Fibroblast of lung (primary cell): ENCODE data around the gene ASL. TPM values are rescaled to one million over a fixed set of nuclear protein-coding genes. Genes with fewer than 3 reads are reported as not detected.
"Not testable (repeated sequence)": the region's sequence is repeated elsewhere in the genome, so short reads cannot be mapped to it uniquely, and the experiment has no call there.

Experiments
- DNase-seq, 2 donors: peaks; one replicate each; pipeline versions ENCODE4 v3.0.0 to v3.0.0-alpha.2; 2010; ENCODE audit warnings: low read depth in 2 of 2
- H2AFZ ChIP-seq: 2 replicates; pipeline ENCODE4 v1.5.1; 2012; ENCODE audit warnings: low read length, control low read depth, inconsistent platforms
- H3K27ac ChIP-seq: 2 replicates; pipeline ENCODE4 v1.5.1; 2011; ENCODE audit warnings: low read length, control low read depth; ENCODE audit not compliant: insufficient read depth
- H3K27me3 ChIP-seq: 2 replicates; pipeline ENCODE4 v1.5.1; 2011; ENCODE audit warnings: mild to moderate bottlenecking, low read length; ENCODE audit not compliant: control insufficient read depth, insufficient read depth
- H3K36me3 ChIP-seq: 2 replicates; pipeline ENCODE4 v1.5.1; 2011; ENCODE audit warnings: low read length; ENCODE audit not compliant: control insufficient read depth, insufficient read depth
- H3K4me1 ChIP-seq: 2 replicates; pipeline ENCODE4 v1.5.1; 2011; ENCODE audit warnings: low read length; ENCODE audit not compliant: control insufficient read depth, insufficient read depth; ENCODE audit errors: extremely low read depth
- H3K4me2 ChIP-seq: 2 replicates; pipeline ENCODE4 v1.5.1; 2011; ENCODE audit warnings: low read length, control low read depth; ENCODE audit not compliant: insufficient read depth; ENCODE audit errors: extremely low read depth
- H3K4me3 ChIP-seq, 4 experiments: fragments of 200-600 bp in 1 of 4; sonication (generic) in 1 of 4; replicated peaks in 1 of 4; 2 replicates each; pipeline ENCODE4 v1.5.1; 2011 to 2016; ENCODE audit warnings: low read length in 4 of 4, low read depth in 3 of 4, mild to moderate bottlenecking in 3 of 4, control low read depth in 2 of 4, inconsistent platforms in 1 of 4, mixed read lengths in 1 of 4; ENCODE audit not compliant: insufficient read depth in 1 of 4; ENCODE audit errors: control extremely low read depth in 1 of 4
- H3K79me2 ChIP-seq: 2 replicates; pipeline ENCODE4 v1.5.1; 2012; ENCODE audit warnings: mild to moderate bottlenecking, low read length, inconsistent platforms; ENCODE audit not compliant: control insufficient read depth, insufficient read depth
- H3K9ac ChIP-seq: 2 replicates; pipeline ENCODE4 v1.5.1; 2011; ENCODE audit warnings: mild to moderate bottlenecking, low read length, control low read depth; ENCODE audit not compliant: insufficient read depth
- H3K9me3 ChIP-seq: 2 replicates; pipeline ENCODE4 v1.5.1; 2012; ENCODE audit warnings: low read depth, low read length; ENCODE audit not compliant: control insufficient read depth, insufficient read depth
- H4K20me1 ChIP-seq: 2 replicates; pipeline ENCODE4 v1.5.1; 2011; ENCODE audit warnings: low read length; ENCODE audit not compliant: control insufficient read depth, insufficient read depth; ENCODE audit errors: extremely low read depth
- CTCF ChIP-seq, 2 donors: IDR thresholded peaks in 1 of 2; conservative IDR thresholded peaks in 1 of 2; 1 replicate in 1 of 2; 2 replicates in 1 of 2; pipeline ENCODE4 v1.5.1; 2011 to 2012; ENCODE audit warnings: low read length in 2 of 2, control low read depth in 1 of 2, inconsistent platforms in 1 of 2, low read depth in 1 of 2, mild to moderate bottlenecking in 1 of 2
- EZH2 ChIP-seq: IDR thresholded peaks from 2 replicates; pipeline ENCODE4 v1.5.1; 2012; ENCODE audit warnings: low read length, control low read depth, mild to moderate bottlenecking; ENCODE audit errors: missing control alignments
- polyA plus RNA-seq, 2 donors: library from polyadenylated mRNA; depleted of rRNA in 1 of 2; stranded (reverse) in 1 of 2; unstranded in 1 of 2; fragments of >200 nt; gene quantifications; 2 replicates each; pipeline ENCODE4 v1.2.1, GENCODE V29; 2011 to 2012; ENCODE audit warnings: missing spikeins in 1 of 2
- total RNA-seq: library from RNA; depleted of rRNA; stranded (reverse); fragments of >200 nt; gene quantifications from 2 replicates; pipeline ENCODE4 v1.2.1, GENCODE V29; 2014

Gene ASL
- total and polyA plus RNA-seq, 2 donors (not counting 1 experiment from before 2014, with no cell fraction given), result 27.0 to 36.0 TPM

GRCh38 chr7:66105263-66105748, 29.7 kb downstream of the ASL start:
- H3K4me2 ChIP-seq, result no peak overlapping the region
- no peak overlapping the region for H3K27ac ChIP-seq
- DNase-seq, result no peak
- H3K4me1 ChIP-seq, result no peaks in the 10 kb centered on the region
- H3K36me3 ChIP-seq, result no peaks in the 10 kb centered on the region
- no peak for TF ChIP-seq CTCF (conservative IDR thresholded peaks at IDR 0.05 in 1 of 2, IDR thresholded peaks at IDR 0.05 in 1 of 2; ENCODE audit: low read depth in 1 of 2, low read length in 2 of 2)
- no peak for TF ChIP-seq EZH2
- no peaks in the 10 kb centered on the region for H4K20me1 ChIP-seq
- no peaks in the 10 kb centered on the region for H3K9me3 ChIP-seq
- H3K79me2 ChIP-seq, result no peaks in the 10 kb centered on the region
- no peaks in the 10 kb centered on the region for H3K27me3 ChIP-seq
- H3K9ac ChIP-seq, result no peak overlapping the region
- no peak overlapping the region for H3K4me3 ChIP-seq
- no peak overlapping the region for H2AFZ ChIP-seq

GRCh38 chr7:66108410-66108809, 32.8 kb downstream of the ASL start:
- H3K4me3 ChIP-seq, H2AFZ ChIP-seq, H3K4me1 ChIP-seq, H3K27me3 ChIP-seq, H3K27ac ChIP-seq, H3K4me2 ChIP-seq, H3K36me3 ChIP-seq, H3K9me3 ChIP-seq, H3K9ac ChIP-seq, DNase-seq, H3K79me2 ChIP-seq, H4K20me1 ChIP-seq: not testable (repeated sequence)

GRCh38 chr7:66110856-66111255, 35.2 kb downstream of the ASL start:
- H4K20me1 ChIP-seq, result no peaks in the 10 kb centered on the region
- peaks cover 8% of the 10 kb centered on the region for H3K79me2 ChIP-seq
- no peaks in the 10 kb centered on the region for H3K27me3 ChIP-seq
- H3K4me1 ChIP-seq, result peaks cover 12% of the 10 kb centered on the region
- no peak overlapping the region for H3K9ac ChIP-seq
- H3K4me2 ChIP-seq, result no peak overlapping the region
- peak overlapping the region; percentile 67 for H3K27ac ChIP-seq
- H3K4me3 ChIP-seq, result no peak overlapping the region
- H3K9me3 ChIP-seq, result no peaks in the 10 kb centered on the region
- H2AFZ ChIP-seq, result no peak overlapping the region
- no peaks in the 10 kb centered on the region for H3K36me3 ChIP-seq
- TF ChIP-seq CTCF (conservative IDR thresholded peaks at IDR 0.05 in 1 of 2, IDR thresholded peaks at IDR 0.05 in 1 of 2; ENCODE audit: low read depth in 1 of 2, low read length in 2 of 2), result no peak
- TF ChIP-seq EZH2, result no peak
- DNase-seq, result peak; percentile 76 to 98
